ENCODE data around the gene SLC24A5.

- TF ChIP-seq CTCF (conservative IDR thresholded peaks at IDR 0.05; ENCODE audit: low read length) (no peak), EZH2phosphoT487 (IDR thresholded peaks at IDR 0.05; ENCODE audit: borderline replicate concordance, low read depth, low read length) (no peak)
Observed at GRCh38 chr15:48149858-48150257, 29.1 kb downstream of the SLC24A5 start.

Measured in OCI-LY7 (cell line).